MM.1S (cell line): Measurements from ENCODE around the gene SHROOM3.

Source experiments
- DNase-seq: peaks from one replicate; pipeline ENCODE4 v3.0.0-alpha.2; 2015
- H2AFZ ChIP-seq: fragments of 300-600 bp; sonication (generic); 2 replicates; pipeline ENCODE4 v1.6.0; 2016; ENCODE audit warnings: antibody characterized with exemption, low read length
- H3F3A ChIP-seq: fragments of 300-600 bp; sonication (generic); 2 replicates; pipeline ENCODE4 v1.6.1; 2016; ENCODE audit warnings: mild to moderate bottlenecking, antibody characterized with exemption, low read length, moderate library complexity, mixed read lengths; ENCODE audit not compliant: insufficient read depth
- H3K27ac ChIP-seq: fragments of 300-600 bp; sonication (generic); 2 replicates; pipeline ENCODE4 v1.5.1; 2016; ENCODE audit warnings: mild to moderate bottlenecking, low read length
- H3K27me3 ChIP-seq: fragments of 300-600 bp; sonication (generic); replicated peaks from 2 replicates; pipeline ENCODE4 v1.6.0; 2016; ENCODE audit warnings: low read length; ENCODE audit not compliant: insufficient read depth
- H3K36me3 ChIP-seq: fragments of 300-600 bp; sonication (generic); replicated peaks from 2 replicates; pipeline ENCODE4 v1.6.1; 2016; ENCODE audit warnings: mild to moderate bottlenecking, low read length, mixed read lengths; ENCODE audit not compliant: insufficient read depth
- H3K4me1 ChIP-seq: fragments of 300-600 bp; sonication (generic); 2 replicates; pipeline ENCODE4 v1.6.1; 2016; ENCODE audit warnings: low read length, mixed read lengths
- H3K4me2 ChIP-seq: fragments of 300-600 bp; sonication (generic); 2 replicates; pipeline ENCODE4 v1.6.0; 2016; ENCODE audit warnings: low read depth, low read length
- H3K4me3 ChIP-seq: fragments of 300-600 bp; sonication (generic); 2 replicates; pipeline ENCODE4 v1.5.1; 2016; ENCODE audit warnings: low read length, mixed read lengths
- H3K79me2 ChIP-seq: fragments of 300-600 bp; sonication (generic); 2 replicates; pipeline ENCODE4 v1.6.1; 2016; ENCODE audit warnings: mixed run types, low read length, mixed read lengths
- H3K9ac ChIP-seq: fragments of 300-600 bp; sonication (generic); 2 replicates; pipeline ENCODE4 v1.6.1; 2016; ENCODE audit warnings: low read length, mixed read lengths
- H3K9me2 ChIP-seq: fragments of 300-600 bp; sonication (generic); replicated peaks from 2 replicates; pipeline ENCODE4 v1.6.1; 2016; ENCODE audit warnings: mild to moderate bottlenecking, low read length, mixed read lengths; ENCODE audit not compliant: insufficient read depth
- H3K9me3 ChIP-seq: fragments of 300-600 bp; sonication (generic); replicated peaks from 2 replicates; pipeline ENCODE4 v1.6.1; 2016; ENCODE audit warnings: mild to moderate bottlenecking, low read length, mixed read lengths; ENCODE audit not compliant: insufficient read depth
- H4K20me1 ChIP-seq: fragments of 300-600 bp; sonication (generic); 2 replicates; pipeline ENCODE4 v1.6.1; 2016; ENCODE audit warnings: mild to moderate bottlenecking, low read length, moderate library complexity, mixed read lengths; ENCODE audit not compliant: insufficient read depth
- EZH2 ChIP-seq: fragments of 300-600 bp; sonication (generic); optimal IDR thresholded peaks from 2 replicates; pipeline ENCODE3; 2017; ENCODE audit warnings: low read depth, mild to moderate bottlenecking, antibody characterized with exemption, low read length, mixed read lengths
- EZH2phosphoT487 ChIP-seq: fragments of 300-600 bp; sonication (generic); IDR thresholded peaks from 2 replicates; pipeline ENCODE4 v1.6.1; 2018; ENCODE audit warnings: antibody characterized with exemption, low read length
- TF ChIP-seq, protein P1 (sequence below): fragments of 300-600 bp; sonication (generic); IDR thresholded peaks from 2 replicates; pipeline ENCODE4 v1.5.1; 2016; ENCODE audit warnings: antibody characterized with exemption, low read length, mixed read lengths

Gene SHROOM3

DNA sequence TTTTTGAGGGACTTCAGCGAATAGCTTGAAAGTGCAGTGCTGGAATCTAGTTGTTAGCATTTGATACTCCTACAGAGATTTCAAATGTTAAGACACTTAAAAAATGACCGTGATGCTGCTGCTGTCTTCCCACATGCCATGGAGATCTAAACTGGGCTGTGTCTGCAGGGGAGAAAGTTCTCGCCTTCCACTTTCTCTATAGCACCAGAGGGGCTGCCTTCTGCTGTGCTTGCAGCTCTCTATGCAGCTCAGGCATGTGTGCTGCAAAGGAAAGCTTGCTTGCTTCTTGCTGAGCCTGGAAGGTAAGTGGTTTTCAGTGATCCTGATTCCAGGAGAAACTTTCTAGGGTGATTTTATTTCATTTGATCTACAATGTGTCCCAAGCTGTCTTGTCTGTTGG is 325.2 kb downstream of the SHROOM3 start:
- no peak overlapping the region for H2AFZ ChIP-seq
- no peak overlapping the region for H3K9ac ChIP-seq
- H4K20me1 ChIP-seq: no peaks in the 10 kb centered on the region
- H3K79me2 ChIP-seq: 0 out of 2 replicates have a peak, but pooled peaks cover 7% of the 10 kb centered on the region
- TF ChIP-seq, protein P1, sequence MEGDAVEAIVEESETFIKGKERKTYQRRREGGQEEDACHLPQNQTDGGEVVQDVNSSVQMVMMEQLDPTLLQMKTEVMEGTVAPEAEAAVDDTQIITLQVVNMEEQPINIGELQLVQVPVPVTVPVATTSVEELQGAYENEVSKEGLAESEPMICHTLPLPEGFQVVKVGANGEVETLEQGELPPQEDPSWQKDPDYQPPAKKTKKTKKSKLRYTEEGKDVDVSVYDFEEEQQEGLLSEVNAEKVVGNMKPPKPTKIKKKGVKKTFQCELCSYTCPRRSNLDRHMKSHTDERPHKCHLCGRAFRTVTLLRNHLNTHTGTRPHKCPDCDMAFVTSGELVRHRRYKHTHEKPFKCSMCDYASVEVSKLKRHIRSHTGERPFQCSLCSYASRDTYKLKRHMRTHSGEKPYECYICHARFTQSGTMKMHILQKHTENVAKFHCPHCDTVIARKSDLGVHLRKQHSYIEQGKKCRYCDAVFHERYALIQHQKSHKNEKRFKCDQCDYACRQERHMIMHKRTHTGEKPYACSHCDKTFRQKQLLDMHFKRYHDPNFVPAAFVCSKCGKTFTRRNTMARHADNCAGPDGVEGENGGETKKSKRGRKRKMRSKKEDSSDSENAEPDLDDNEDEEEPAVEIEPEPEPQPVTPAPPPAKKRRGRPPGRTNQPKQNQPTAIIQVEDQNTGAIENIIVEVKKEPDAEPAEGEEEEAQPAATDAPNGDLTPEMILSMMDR: no peak
- TF ChIP-seq EZH2phosphoT487 (no peak), EZH2 (no peak)
- H3K27me3 ChIP-seq: no peaks in the 10 kb centered on the region
- H3K4me3 ChIP-seq: no peak overlapping the region
- no peaks in the 10 kb centered on the region for H3K9me2 ChIP-seq
- no peak for DNase-seq
- H3K36me3 ChIP-seq: peaks cover 10% of the 10 kb centered on the region
- H3F3A ChIP-seq: peaks cover 3% of the 10 kb centered on the region; the same call in 1 of the 2 replicates
- no peaks in the 10 kb centered on the region for H3K9me3 ChIP-seq
- H3K4me1 ChIP-seq: no peaks in the 10 kb centered on the region
- H3K4me2 ChIP-seq: no peak overlapping the region
- H3K27ac ChIP-seq: no peak overlapping the region

DNA sequence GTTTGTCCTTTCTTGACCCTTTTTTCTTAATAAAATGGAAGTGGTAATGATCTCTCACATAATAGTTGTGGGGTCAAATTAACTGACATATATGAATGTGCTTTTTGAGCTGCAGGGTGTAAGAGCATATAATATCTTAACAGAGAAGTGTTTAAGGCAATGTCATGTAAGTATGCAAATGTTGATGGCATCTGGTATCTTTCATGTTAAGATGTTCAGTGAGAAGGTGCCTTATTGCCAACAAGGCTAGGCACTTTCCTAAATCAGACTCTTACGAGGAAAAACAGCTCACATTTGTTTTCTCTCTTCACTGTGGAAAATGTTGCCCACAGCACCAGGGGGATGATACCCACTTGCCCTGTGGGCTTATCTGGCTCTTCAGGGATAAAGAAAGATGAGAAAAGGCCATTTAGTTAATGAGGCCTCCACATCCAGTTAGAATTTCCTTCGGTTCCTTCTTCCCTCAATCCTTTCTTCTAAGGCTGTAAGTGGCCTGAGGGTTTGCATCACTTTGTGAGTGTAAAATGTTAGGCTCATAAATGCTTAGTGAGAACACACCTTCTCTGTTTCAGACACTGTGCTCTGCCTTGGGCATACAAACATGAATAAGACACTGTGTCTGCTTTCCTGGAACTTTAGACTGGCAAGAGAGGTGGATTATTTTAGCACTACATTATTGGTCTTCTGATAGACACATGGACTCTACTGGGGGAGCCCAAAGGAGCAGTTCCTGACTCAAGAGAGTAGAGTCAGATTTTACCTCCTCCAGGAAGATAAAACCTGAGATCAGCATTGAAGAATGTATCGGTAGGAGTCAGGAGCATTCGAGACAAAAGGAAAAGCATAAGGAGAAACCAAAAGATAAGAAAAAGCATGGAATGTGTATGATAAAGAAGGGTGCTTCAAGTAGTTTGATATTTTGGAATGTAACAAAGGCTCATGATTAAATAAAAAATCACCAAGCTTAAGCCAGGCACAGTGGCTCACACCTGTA is 327.4 kb downstream of the SHROOM3 start:
- Histone ChIP-seq H3K27me3 (no peaks in the 10 kb centered on the region), H3F3A (no peaks in the 10 kb centered on the region), H3K4me2 (no peak overlapping the region), H3K79me2 (0 out of 2 replicates have a peak, but pooled peaks cover 7% of the 10 kb centered on the region), H3K36me3 (peaks cover 10% of the 10 kb centered on the region), H4K20me1 (no peaks in the 10 kb centered on the region), H3K9me2 (no peaks in the 10 kb centered on the region), H3K4me1 (no peaks in the 10 kb centered on the region), H3K27ac (no peak overlapping the region), H3K4me3 (no peak overlapping the region), H3K9me3 (no peaks in the 10 kb centered on the region), H2AFZ (no peak overlapping the region), H3K9ac (no peak overlapping the region)
- no peak for TF ChIP-seq EZH2
- TF ChIP-seq, protein P1: no peak
- no peak for TF ChIP-seq EZH2phosphoT487
- DNase-seq: no peak

DNA sequence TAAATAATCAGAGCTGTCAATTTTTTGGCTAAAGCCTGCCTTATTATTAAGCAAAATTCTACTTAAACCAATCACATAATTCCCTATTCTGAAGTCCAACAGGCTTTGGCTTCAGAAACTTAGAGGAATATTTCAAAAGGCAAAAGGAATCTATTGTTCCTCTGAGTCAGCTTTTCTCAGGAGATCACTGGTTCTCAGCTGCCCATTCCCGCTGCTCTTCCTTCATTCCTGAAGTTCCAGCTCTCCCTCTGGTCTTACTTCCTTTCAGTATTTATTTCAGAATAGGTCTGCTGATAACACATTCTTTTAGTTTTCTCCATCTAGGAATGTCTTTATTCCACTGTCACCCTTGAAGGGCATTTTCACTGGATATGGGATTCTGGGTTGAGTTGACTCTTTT is 329.2 kb downstream of the SHROOM3 start:
- peaks cover 12% of the 10 kb centered on the region for H3K36me3 ChIP-seq
- no peaks in the 10 kb centered on the region for H3K27me3 ChIP-seq
- DNase-seq: no peak
- no peaks in the 10 kb centered on the region for H3K4me1 ChIP-seq
- H3K9me2 ChIP-seq: no peaks in the 10 kb centered on the region
- no peak overlapping the region for H3K4me2 ChIP-seq
- H3K4me3 ChIP-seq: no peak overlapping the region
- H2AFZ ChIP-seq: no peak overlapping the region
- 0 out of 2 replicates have a peak, but pooled peaks cover 3% of the 10 kb centered on the region for H3K79me2 ChIP-seq
- no peaks in the 10 kb centered on the region for H4K20me1 ChIP-seq
- H3K9me3 ChIP-seq: no peaks in the 10 kb centered on the region
- H3K9ac ChIP-seq: no peak overlapping the region
- H3K27ac ChIP-seq: no peak overlapping the region
- no peak for TF ChIP-seq EZH2
- no peak for TF ChIP-seq EZH2phosphoT487
- TF ChIP-seq, protein P1: no peak
- H3F3A ChIP-seq: no peaks in the 10 kb centered on the region
